ENCODE data around the gene VIT. TPM values are rescaled to one million over a fixed set of nuclear protein-coding genes. Genes with fewer than 3 reads are reported as not detected.
"Not testable (repeated sequence)": the region's sequence is repeated elsewhere in the genome, so short reads cannot be mapped to it uniquely, and the experiment has no call there.

The VIT gene
- total RNA-seq, 1 donor from 2014 or later: not detected

- Mint-ChIP-seq H3K9me3 (no peaks in the 10 kb centered on the region), H3K27me3 (no peaks in the 10 kb centered on the region), H3K27ac (no peak overlapping the region), H3K4me3 (no peak overlapping the region), H3K4me1 (no peaks in the 10 kb centered on the region), H3K36me3 (ENCODE audit: low read depth) (no peaks in the 10 kb centered on the region)
- CTCF ChIA-PET: no interaction called here
- POLR2A ChIA-PET: no interaction called here
- TF ChIP-seq CTCF (IDR thresholded peaks at IDR 0.05): no peak
- ATAC-seq (ENCODE audit: low read depth) (no peak), DNase-seq (no peak)
- intact Hi-C loops (cut with micrococcal nuclease): no loop called here
Measured at GRCh38 chr2:36820942-36821605, 124.6 kb downstream of the VIT start.

- H3K4me1 Mint-ChIP-seq: no peaks in the 10 kb centered on the region
- no peaks in the 10 kb centered on the region for H3K36me3 Mint-ChIP-seq (ENCODE audit: low read depth)
- H3K9me3 Mint-ChIP-seq: peaks cover 2% of the 10 kb centered on the region
- DNase-seq (no peak), ATAC-seq (ENCODE audit: low read depth) (no peak)
- no peak for TF ChIP-seq CTCF (IDR thresholded peaks at IDR 0.05)
- CTCF ChIA-PET: no interaction called here
- intact Hi-C loops (cut with micrococcal nuclease): no loop called here
- no peaks in the 10 kb centered on the region for H3K27me3 Mint-ChIP-seq
- no peak overlapping the region for H3K4me3 Mint-ChIP-seq
- POLR2A ChIA-PET: no interaction called here
- H3K27ac Mint-ChIP-seq: no peak overlapping the region
Measured at GRCh38 chr2:36823862-36824261, 127.4 kb downstream of the VIT start.

- Mint-ChIP-seq H3K27ac (no peak overlapping the region), H3K36me3 (ENCODE audit: low read depth) (no peaks in the 10 kb centered on the region), H3K4me3 (no peak overlapping the region), H3K9me3 (peaks cover 2% of the 10 kb centered on the region), H3K27me3 (no peaks in the 10 kb centered on the region), H3K4me1 (no peaks in the 10 kb centered on the region)
- ChIA-PET CTCF (no interaction called here), POLR2A (no interaction called here)
- intact Hi-C loops (cut with micrococcal nuclease): no loop called here
- no peak for TF ChIP-seq CTCF (IDR thresholded peaks at IDR 0.05)
- ATAC-seq (ENCODE audit: low read depth): no peak
- DNase-seq: no peak
Measured at GRCh38 chr2:36824273-36824672, 127.8 kb downstream of the VIT start.

DNA sequence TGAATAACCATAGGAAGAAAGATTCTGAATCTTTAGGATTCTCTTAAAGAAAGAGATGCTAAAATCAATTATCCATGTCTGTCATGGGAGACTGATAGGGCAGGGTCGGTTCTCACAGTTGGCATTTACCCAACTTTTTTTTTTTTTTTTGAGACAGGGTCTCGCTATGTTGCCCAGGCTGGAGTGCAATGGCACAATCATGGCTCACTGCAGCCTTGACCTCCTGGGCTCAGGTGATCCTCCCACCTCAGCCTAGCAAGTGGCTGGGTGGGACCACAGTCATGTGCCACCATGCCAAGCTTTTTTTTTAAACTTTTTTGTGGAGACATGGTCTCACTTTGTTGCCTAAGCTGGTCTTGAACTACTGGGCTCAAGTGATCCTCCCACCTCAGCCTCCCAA, 128.2 kb downstream of the VIT start:
- H3K4me3 Mint-ChIP-seq; H3K27ac Mint-ChIP-seq; H3K36me3 Mint-ChIP-seq (ENCODE audit: low read depth); ATAC-seq (ENCODE audit: low read depth); H3K27me3 Mint-ChIP-seq; DNase-seq; CTCF ChIA-PET; POLR2A ChIA-PET; H3K9me3 Mint-ChIP-seq; H3K4me1 Mint-ChIP-seq; intact Hi-C loops (cut with micrococcal nuclease): not testable (repeated sequence)

- intact Hi-C loops (cut with micrococcal nuclease): no loop called here
- ATAC-seq (ENCODE audit: low read depth): no peak
- Mint-ChIP-seq H3K4me3 (no peak overlapping the region), H3K36me3 (ENCODE audit: low read depth) (no peaks in the 10 kb centered on the region), H3K27ac (no peak overlapping the region), H3K4me1 (no peaks in the 10 kb centered on the region), H3K27me3 (peaks cover 8% of the 10 kb centered on the region), H3K9me3 (peaks cover 6% of the 10 kb centered on the region)
- TF ChIP-seq CTCF (IDR thresholded peaks at IDR 0.05): no peak
- ChIA-PET POLR2A (no interaction called here), CTCF (no interaction called here)
- no peak for DNase-seq
Measured at GRCh38 chr2:36831185-36831584, 134.7 kb downstream of the VIT start.

- Mint-ChIP-seq H3K27ac (no peak overlapping the region), H3K36me3 (ENCODE audit: low read depth) (no peaks in the 10 kb centered on the region), H3K4me3 (no peak overlapping the region), H3K27me3 (peaks cover 8% of the 10 kb centered on the region), H3K4me1 (no peaks in the 10 kb centered on the region), H3K9me3 (peaks cover 7% of the 10 kb centered on the region)
- intact Hi-C loops (cut with micrococcal nuclease): no loop called here
- ATAC-seq (ENCODE audit: low read depth) (no peak), DNase-seq (no peak)
- no peak for TF ChIP-seq CTCF (IDR thresholded peaks at IDR 0.05)
- POLR2A ChIA-PET: no interaction called here
- CTCF ChIA-PET: no interaction called here
Measured at GRCh38 chr2:36834203-36834602, 137.7 kb downstream of the VIT start.
